GM12801 (cell line): ENCODE results near the gene DCAF12.

Experiments used
- TF ChIP-seq, protein P1 (sequence below): IDR thresholded peaks from one replicate; pipeline ENCODE4 v1.5.1; 2011; ENCODE audit warnings: control low read depth; ENCODE audit not compliant: insufficient read length; ENCODE audit errors: extremely low read depth

The DCAF12 gene

DNA sequence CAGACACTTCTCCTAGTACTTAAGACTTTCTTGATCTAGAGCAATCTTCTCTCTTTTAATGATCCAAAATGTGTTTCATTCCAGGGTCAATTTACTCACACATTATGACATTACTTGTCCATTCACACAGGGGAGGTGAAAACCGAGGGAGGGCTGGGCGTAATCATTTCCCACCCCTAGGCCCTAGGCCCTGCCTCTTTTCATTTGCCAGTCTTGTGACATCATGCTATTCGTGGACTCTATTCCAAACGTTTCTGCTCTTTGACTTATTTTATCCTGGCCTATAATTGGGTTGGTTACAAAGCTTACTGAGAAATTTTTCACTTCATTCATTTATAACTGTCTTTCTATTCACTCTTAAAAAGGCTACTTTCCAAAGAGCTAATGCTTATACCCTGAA is 2.4 kb downstream of the DCAF12 start:
- TF ChIP-seq, protein P1, sequence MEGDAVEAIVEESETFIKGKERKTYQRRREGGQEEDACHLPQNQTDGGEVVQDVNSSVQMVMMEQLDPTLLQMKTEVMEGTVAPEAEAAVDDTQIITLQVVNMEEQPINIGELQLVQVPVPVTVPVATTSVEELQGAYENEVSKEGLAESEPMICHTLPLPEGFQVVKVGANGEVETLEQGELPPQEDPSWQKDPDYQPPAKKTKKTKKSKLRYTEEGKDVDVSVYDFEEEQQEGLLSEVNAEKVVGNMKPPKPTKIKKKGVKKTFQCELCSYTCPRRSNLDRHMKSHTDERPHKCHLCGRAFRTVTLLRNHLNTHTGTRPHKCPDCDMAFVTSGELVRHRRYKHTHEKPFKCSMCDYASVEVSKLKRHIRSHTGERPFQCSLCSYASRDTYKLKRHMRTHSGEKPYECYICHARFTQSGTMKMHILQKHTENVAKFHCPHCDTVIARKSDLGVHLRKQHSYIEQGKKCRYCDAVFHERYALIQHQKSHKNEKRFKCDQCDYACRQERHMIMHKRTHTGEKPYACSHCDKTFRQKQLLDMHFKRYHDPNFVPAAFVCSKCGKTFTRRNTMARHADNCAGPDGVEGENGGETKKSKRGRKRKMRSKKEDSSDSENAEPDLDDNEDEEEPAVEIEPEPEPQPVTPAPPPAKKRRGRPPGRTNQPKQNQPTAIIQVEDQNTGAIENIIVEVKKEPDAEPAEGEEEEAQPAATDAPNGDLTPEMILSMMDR = no peak

DNA sequence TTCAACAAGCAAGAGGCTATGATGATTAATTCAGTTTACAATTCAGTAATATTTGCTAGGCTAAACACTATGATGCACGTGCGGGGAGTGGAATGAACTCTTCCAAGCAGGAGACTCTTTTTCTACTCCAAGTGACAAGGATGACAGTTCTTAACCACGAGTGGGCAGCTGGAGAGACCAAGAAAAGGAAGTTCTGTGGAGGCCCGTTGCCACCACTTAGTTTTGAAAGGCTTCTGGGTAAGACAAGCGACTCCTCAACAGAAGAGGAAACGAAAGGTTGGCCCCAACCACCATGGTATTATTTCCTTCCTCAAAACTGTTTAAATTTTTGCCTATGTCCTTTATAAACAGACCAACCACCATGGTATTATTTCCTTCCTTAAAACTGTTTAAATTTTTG is 2.8 kb downstream of the DCAF12 start:
- TF ChIP-seq, protein P1 = no peak

DNA sequence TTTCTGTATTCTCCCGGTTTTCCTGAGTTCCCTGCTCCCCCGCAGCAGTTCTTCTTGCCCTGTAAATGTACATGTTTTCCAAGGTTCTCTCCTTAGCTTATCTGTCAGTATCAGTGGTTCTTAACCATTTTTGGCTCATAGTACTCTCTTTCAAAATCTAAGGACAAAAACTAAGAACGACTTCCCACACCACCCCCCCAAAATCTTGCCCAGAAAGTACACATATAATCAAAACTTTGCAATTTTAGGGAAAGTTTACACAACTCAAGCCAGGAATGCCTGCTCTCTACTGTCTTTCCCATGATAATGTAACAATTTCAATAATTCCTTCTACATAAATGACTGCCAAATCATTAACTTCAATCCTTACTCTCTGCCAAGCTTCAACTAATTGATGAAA is 4.5 kb downstream of the DCAF12 start:
- TF ChIP-seq, protein P1 = no peak

DNA sequence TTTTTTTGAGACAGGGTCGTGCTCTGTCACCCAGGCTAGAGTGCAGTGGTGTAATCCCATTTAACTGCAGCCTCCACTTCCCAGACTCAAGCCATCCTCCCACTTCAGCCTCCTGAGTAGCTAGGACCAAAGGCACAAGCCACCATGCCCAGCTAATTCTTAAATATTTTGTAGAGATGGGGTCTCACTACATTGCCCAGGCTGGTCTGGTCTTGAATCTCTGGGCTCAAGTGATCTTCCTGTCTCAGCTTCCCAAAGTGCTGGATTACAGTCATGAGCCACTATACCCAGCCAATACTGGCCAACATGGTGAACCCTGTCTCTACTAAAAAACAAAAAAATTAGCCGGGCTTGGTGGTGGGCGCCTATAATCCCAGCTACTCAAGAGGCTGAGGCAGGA is 6.8 kb downstream of the DCAF12 start:
- TF ChIP-seq, protein P1 = no peak

DNA sequence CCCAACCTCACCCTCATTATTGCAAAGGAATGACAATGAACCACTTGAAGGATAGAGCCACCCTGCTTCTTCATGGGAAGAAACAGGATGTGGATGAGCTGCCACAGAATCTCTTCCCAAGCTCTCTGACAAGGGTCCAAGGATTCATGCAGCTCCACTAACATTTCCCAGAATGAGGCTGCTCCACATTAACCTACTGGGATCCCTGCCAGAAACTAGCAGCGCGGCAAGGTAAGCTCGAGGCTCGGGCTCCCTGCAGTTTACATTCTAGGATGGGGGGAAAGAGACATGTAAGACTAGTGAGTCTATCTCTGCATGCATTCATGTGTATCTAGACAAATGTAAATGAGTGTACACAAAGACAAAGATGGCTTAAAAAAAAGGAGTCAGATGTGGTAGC is 12.1 kb downstream of the DCAF12 start:
- TF ChIP-seq, protein P1 = no peak

DNA sequence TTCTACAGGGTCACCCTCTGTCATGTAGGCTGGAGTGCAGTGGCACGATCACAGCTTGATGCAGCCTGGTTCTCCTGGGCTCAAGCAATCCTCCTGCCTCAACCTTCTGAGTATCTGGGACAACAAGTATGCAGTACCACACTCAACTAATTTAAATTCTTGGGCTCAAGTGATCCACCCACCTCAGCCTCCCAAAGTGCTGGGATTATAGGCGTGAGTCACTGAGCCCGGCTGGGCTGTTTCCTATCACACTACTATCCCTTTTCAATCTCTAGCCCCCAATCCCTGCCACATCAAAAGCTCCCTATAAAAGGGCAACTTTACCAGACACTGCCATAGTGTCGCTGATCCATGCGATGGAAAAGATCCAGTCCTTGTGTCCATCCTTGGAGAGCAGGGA is 20.4 kb downstream of the DCAF12 start:
- TF ChIP-seq, protein P1 = no peak

DNA sequence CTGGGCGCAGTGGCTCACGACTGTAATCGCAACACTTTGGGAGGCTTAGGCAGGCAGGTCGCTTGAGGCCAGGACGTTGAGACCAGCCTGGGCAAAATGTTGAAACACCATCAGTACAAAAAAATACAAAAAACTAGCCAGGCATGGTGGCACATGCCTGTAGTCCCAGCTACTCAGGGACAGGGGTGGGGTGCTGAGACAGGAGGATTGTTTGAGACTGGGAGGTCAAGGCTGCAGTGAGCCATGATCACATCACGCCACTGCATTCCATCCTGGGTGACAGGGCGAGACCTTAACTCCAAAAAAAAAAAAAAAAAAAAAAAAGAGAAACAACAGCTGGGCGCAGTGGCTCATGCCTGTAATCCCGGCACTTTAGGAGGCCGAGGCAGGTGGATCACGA is 23.7 kb downstream of the DCAF12 start:
- TF ChIP-seq, protein P1 = no peak

DNA sequence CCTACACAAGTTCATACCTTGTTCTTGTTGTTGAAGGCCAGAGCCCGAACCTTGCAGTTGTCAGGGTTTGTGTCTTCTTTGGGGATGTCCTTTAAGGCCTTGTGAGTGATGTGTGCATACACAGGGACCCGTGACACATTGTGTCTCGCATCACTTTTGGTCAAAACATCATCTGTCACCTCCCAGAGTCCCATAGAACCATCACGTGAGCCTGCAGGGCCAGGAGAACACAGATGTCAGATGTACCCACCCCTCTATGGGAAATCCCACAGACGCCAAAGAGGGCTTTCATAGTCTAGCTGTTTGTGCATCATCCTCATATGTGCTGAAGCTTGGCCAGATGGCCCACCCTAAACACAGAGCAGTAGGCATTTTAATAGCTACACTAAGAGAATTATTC is 28.2 kb downstream of the DCAF12 start:
- TF ChIP-seq, protein P1 = no peak
